ENCODE results near the gene C19orf47.
A peak's percentile ranks its signal among the peaks of the same experiment; 100 is the strongest.

Gene C19orf47

DNA sequence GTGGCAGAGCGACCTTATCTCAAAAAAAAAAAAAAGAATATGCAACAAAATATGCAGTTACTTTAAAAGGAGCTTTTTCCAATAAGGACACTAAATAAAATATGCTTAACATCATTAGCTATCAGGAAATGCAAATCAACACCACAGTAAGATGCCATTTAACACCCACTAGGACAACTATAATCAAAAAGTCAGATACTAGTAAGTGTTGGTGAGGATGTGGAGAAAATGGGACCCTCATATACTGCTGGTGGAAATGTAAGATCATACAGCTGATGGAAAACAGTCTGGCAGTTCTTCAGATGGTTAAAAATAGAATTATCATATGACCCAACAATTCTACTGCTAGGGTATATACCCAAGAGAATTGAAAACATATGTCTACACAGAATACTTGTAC is 38.5 kb downstream of the C19orf47 start:
- TF ChIP-seq, protein P1, sequence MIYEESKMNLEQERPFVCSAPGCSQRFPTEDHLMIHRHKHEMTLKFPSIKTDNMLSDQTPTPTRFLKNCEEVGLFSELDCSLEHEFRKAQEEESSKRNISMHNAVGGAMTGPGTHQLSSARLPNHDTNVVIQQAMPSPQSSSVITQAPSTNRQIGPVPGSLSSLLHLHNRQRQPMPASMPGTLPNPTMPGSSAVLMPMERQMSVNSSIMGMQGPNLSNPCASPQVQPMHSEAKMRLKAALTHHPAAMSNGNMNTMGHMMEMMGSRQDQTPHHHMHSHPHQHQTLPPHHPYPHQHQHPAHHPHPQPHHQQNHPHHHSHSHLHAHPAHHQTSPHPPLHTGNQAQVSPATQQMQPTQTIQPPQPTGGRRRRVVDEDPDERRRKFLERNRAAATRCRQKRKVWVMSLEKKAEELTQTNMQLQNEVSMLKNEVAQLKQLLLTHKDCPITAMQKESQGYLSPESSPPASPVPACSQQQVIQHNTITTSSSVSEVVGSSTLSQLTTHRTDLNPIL (CRISPR knock-in tag; IDR thresholded peaks at IDR 0.05; ENCODE audit: low read depth), result no peak
- no peak for TF ChIP-seq ZC3H10 (CRISPR knock-in tag; IDR thresholded peaks at IDR 0.05)
- TF ChIP-seq CSDC2 (CRISPR knock-in tag; IDR thresholded peaks at IDR 0.05), result no peak
- TF ChIP-seq TSHZ2 (CRISPR knock-in tag; IDR thresholded peaks at IDR 0.05), result no peak
- TF ChIP-seq ZNF70 (CRISPR knock-in tag; IDR thresholded peaks at IDR 0.05), result no peak
- ATAC-seq, result peak; percentile 47

- peak; percentile 95 for ATAC-seq
- TF ChIP-seq ZNF70 (CRISPR knock-in tag; IDR thresholded peaks at IDR 0.05) (no peak), PATZ1 (CRISPR knock-in tag; IDR thresholded peaks at IDR 0.05; ENCODE audit: borderline replicate concordance) (no peak), PPARA (CRISPR knock-in tag; IDR thresholded peaks at IDR 0.05; ENCODE audit: borderline replicate concordance) (no peak), ZFP30 (CRISPR knock-in tag; IDR thresholded peaks at IDR 0.05) (no peak)
- TF ChIP-seq, protein P2, sequence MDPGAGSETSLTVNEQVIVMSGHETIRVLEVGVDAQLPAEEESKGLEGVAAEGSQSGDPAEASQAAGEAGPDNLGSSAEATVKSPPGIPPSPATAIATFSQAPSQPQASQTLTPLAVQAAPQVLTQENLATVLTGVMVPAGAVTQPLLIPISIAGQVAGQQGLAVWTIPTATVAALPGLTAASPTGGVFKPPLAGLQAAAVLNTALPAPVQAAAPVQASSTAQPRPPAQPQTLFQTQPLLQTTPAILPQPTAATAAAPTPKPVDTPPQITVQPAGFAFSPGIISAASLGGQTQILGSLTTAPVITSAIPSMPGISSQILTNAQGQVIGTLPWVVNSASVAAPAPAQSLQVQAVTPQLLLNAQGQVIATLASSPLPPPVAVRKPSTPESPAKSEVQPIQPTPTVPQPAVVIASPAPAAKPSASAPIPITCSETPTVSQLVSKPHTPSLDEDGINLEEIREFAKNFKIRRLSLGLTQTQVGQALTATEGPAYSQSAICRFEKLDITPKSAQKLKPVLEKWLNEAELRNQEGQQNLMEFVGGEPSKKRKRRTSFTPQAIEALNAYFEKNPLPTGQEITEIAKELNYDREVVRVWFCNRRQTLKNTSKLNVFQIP (CRISPR knock-in tag; IDR thresholded peaks at IDR 0.05; ENCODE audit: borderline replicate concordance, low read depth), result no peak
Measured at GRCh38 chr19:40305403-40305802, 42.8 kb downstream of the C19orf47 start.

GRCh38 chr19:40304306-40304705 is 43.9 kb downstream of the C19orf47 start:
- ATAC-seq, result no peak
- TF ChIP-seq ZNF70 (CRISPR knock-in tag; IDR thresholded peaks at IDR 0.05), result no peak
- no peak for TF ChIP-seq PPARA (CRISPR knock-in tag; IDR thresholded peaks at IDR 0.05; ENCODE audit: borderline replicate concordance)
- TF ChIP-seq, protein P2 (CRISPR knock-in tag; IDR thresholded peaks at IDR 0.05; ENCODE audit: borderline replicate concordance, low read depth), result no peak
- TF ChIP-seq CSRNP3 (CRISPR knock-in tag; IDR thresholded peaks at IDR 0.05), result no peak
- no peak for TF ChIP-seq ZFP3 (CRISPR knock-in tag; IDR thresholded peaks at IDR 0.05)
- TF ChIP-seq TCF4 (CRISPR knock-in tag; IDR thresholded peaks at IDR 0.05; ENCODE audit: borderline replicate concordance), result no peak
- TF ChIP-seq ESRRG (CRISPR knock-in tag; IDR thresholded peaks at IDR 0.05), result no peak
- no peak for TF ChIP-seq ISL1 (CRISPR knock-in tag; IDR thresholded peaks at IDR 0.05)
- no peak for TF ChIP-seq TSHZ2 (CRISPR knock-in tag; IDR thresholded peaks at IDR 0.05)
- no peak for TF ChIP-seq CSDC2 (CRISPR knock-in tag; IDR thresholded peaks at IDR 0.05)
- TF ChIP-seq PATZ1 (CRISPR knock-in tag; IDR thresholded peaks at IDR 0.05; ENCODE audit: borderline replicate concordance), result no peak
- no peak for TF ChIP-seq BACH2 (CRISPR knock-in tag; IDR thresholded peaks at IDR 0.05; ENCODE audit: borderline replicate concordance)
- no peak for TF ChIP-seq ZNF8 (CRISPR knock-in tag; IDR thresholded peaks at IDR 0.05)
- TF ChIP-seq, protein P1 (CRISPR knock-in tag; IDR thresholded peaks at IDR 0.05; ENCODE audit: low read depth), result no peak
- no peak for TF ChIP-seq RARB (CRISPR knock-in tag; IDR thresholded peaks at IDR 0.05)
- no peak for TF ChIP-seq ZNF565 (CRISPR knock-in tag; conservative IDR thresholded peaks at IDR 0.05; ENCODE audit: low read depth)
- TF ChIP-seq OSR1 (CRISPR knock-in tag; IDR thresholded peaks at IDR 0.05), result no peak
- no peak for TF ChIP-seq GLIS3 (CRISPR knock-in tag; IDR thresholded peaks at IDR 0.05)
- TF ChIP-seq ZC3H10 (CRISPR knock-in tag; IDR thresholded peaks at IDR 0.05), result no peak
